NB4 (cell line): ENCODE data around the gene SYP.

Experiments
- POLR2A ChIP-seq: IDR thresholded peaks from 2 replicates; pipeline ENCODE4 v1.6.1; 2011; ENCODE audit warnings: mild to moderate bottlenecking; ENCODE audit not compliant: insufficient read length; ENCODE audit errors: extremely low read depth
- TF ChIP-seq, protein P1 (sequence below): IDR thresholded peaks from one replicate; pipeline ENCODE4 v1.5.1; 2012; ENCODE audit warnings: low read depth, low read length

- TF ChIP-seq POLR2A: no peak
- TF ChIP-seq, protein P1, sequence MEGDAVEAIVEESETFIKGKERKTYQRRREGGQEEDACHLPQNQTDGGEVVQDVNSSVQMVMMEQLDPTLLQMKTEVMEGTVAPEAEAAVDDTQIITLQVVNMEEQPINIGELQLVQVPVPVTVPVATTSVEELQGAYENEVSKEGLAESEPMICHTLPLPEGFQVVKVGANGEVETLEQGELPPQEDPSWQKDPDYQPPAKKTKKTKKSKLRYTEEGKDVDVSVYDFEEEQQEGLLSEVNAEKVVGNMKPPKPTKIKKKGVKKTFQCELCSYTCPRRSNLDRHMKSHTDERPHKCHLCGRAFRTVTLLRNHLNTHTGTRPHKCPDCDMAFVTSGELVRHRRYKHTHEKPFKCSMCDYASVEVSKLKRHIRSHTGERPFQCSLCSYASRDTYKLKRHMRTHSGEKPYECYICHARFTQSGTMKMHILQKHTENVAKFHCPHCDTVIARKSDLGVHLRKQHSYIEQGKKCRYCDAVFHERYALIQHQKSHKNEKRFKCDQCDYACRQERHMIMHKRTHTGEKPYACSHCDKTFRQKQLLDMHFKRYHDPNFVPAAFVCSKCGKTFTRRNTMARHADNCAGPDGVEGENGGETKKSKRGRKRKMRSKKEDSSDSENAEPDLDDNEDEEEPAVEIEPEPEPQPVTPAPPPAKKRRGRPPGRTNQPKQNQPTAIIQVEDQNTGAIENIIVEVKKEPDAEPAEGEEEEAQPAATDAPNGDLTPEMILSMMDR: no peak
Measured at GRCh38 chrX:49193542-49193964, 6.4 kb downstream of the SYP start.
